Measurements from ENCODE around the gene CACNA1E.

The CACNA1E gene

GRCh38 chr1:181742426-181742825, 259.1 kb downstream of the CACNA1E start:
- ChIA-PET POLR2A (ENCODE audit: low non-redundant PET) (no interaction called here), CTCF (interaction anchor here (0.6 kb wide), 1 partner anchor 248 kb away, joined by 3 read pairs; no protein-coding TSS in a partner anchor)

GRCh38 chr1:181743878-181744312, 260.6 kb downstream of the CACNA1E start:
- no peak for TF ChIP-seq CTCF (conservative IDR thresholded peaks at IDR 0.05; ENCODE audit: low read depth)
- ChIA-PET POLR2A (ENCODE audit: low non-redundant PET) (no interaction called here), CTCF (interaction anchor here (0.5 kb wide), 1 partner anchor 50 kb away, joined by 3 read pairs; no protein-coding TSS in a partner anchor)
- H3K27ac ChIP-seq = no peak overlapping the region
- DNase-seq (ENCODE audit: low spot score) = no peak

More at GRCh38 chr1:181742426-181742825, 259.1 kb downstream of the CACNA1E start:
- H3K27ac ChIP-seq = no peak overlapping the region
- TF ChIP-seq CTCF (conservative IDR thresholded peaks at IDR 0.05; ENCODE audit: low read depth) = no peak
- DNase-seq (ENCODE audit: low spot score) = no peak

GRCh38 chr1:181746224-181746623, 262.9 kb downstream of the CACNA1E start:
- ChIA-PET CTCF (no interaction called here), POLR2A (ENCODE audit: low non-redundant PET) (no interaction called here)

GRCh38 chr1:181748013-181748412, 264.7 kb downstream of the CACNA1E start:
- CTCF ChIA-PET = no interaction called here
- DNase-seq (ENCODE audit: low spot score) = no peak
- TF ChIP-seq CTCF (conservative IDR thresholded peaks at IDR 0.05; ENCODE audit: low read depth) = no peak
- H3K27ac ChIP-seq = no peak overlapping the region
- POLR2A ChIA-PET (ENCODE audit: low non-redundant PET) = no interaction called here

More at GRCh38 chr1:181746224-181746623, 262.9 kb downstream of the CACNA1E start:
- H3K27ac ChIP-seq = no peak overlapping the region
- no peak for TF ChIP-seq CTCF (conservative IDR thresholded peaks at IDR 0.05; ENCODE audit: low read depth)
- DNase-seq (ENCODE audit: low spot score) = no peak

GRCh38 chr1:181754103-181754502, 270.8 kb downstream of the CACNA1E start:
- no peak for TF ChIP-seq CTCF (conservative IDR thresholded peaks at IDR 0.05; ENCODE audit: low read depth)
- POLR2A ChIA-PET (ENCODE audit: low non-redundant PET) = no interaction called here
- H3K27ac ChIP-seq = no peak overlapping the region
- CTCF ChIA-PET = no interaction called here
- no peak for DNase-seq (ENCODE audit: low spot score)

GRCh38 chr1:181759481-181759880, 276.2 kb downstream of the CACNA1E start:
- CTCF ChIA-PET = no interaction called here
- DNase-seq (ENCODE audit: low spot score) = no peak
- no peak for TF ChIP-seq CTCF (conservative IDR thresholded peaks at IDR 0.05; ENCODE audit: low read depth)
- POLR2A ChIA-PET (ENCODE audit: low non-redundant PET) = no interaction called here
- H3K27ac ChIP-seq = no peak overlapping the region

- CTCF ChIA-PET = no interaction called here
Observed at GRCh38 chr1:181763736-181764135, 280.4 kb downstream of the CACNA1E start.

More at GRCh38 chr1:181763736-181764135, 280.4 kb downstream of the CACNA1E start:
- no peak for TF ChIP-seq CTCF (conservative IDR thresholded peaks at IDR 0.05; ENCODE audit: low read depth)
- POLR2A ChIA-PET (ENCODE audit: low non-redundant PET) = no interaction called here
- DNase-seq (ENCODE audit: low spot score) = peak; percentile 17
- H3K27ac ChIP-seq = no peak overlapping the region
